GM12878 (cell line): ENCODE data around the gene VWA7. TPM values are rescaled to one million over a fixed set of nuclear protein-coding genes. Genes with fewer than 3 reads are reported as not detected.

Source experiments
- BACH1 ChIP-seq: fragments of 450-650 bp; IDR thresholded peaks from 2 replicates; pipeline ENCODE4 v1.6.1; 2017; ENCODE audit warnings: mild to moderate bottlenecking, borderline replicate concordance
- CHD1 ChIP-seq: IDR thresholded peaks from 2 replicates; pipeline ENCODE4 v1.6.1; 2012; ENCODE audit warnings: low read depth, low read length, improper control_type of control experiment
- EGR1 ChIP-seq, 2 experiments: IDR thresholded peaks; 1 replicate in 1 of 2; 2 replicates in 1 of 2; pipeline ENCODE4 v1.6.1; 2011 to 2012; ENCODE audit warnings: low read depth in 2 of 2, low read length in 2 of 2, borderline replicate concordance in 1 of 2, mild to moderate bottlenecking in 1 of 2, moderate library complexity in 1 of 2
- ETV6 ChIP-seq, 2 experiments: fragments of 450-650 bp in 1 of 2; IDR thresholded peaks in 1 of 2; conservative IDR thresholded peaks in 1 of 2; 2 replicates each; pipeline ENCODE4 v1.6.1; 2014; ENCODE audit warnings: antibody characterized with exemption in 1 of 2, borderline replicate concordance in 1 of 2, low read depth in 1 of 2, mild to moderate bottlenecking in 1 of 2, moderate library complexity in 1 of 2
- GATAD2B ChIP-seq: fragments of 450-650 bp; conservative IDR thresholded peaks from 2 replicates; pipeline ENCODE4 v1.6.1; 2017; ENCODE audit warnings: low read depth, mild to moderate bottlenecking, moderate library complexity
- JUNB ChIP-seq: IDR thresholded peaks from 2 replicates; pipeline ENCODE4 v1.6.1; 2016; ENCODE audit warnings: antibody characterized with exemption, mild to moderate bottlenecking
- NBN ChIP-seq: fragments of 450-650 bp; IDR thresholded peaks from 2 replicates; pipeline ENCODE4 v1.6.1; 2016
- NFYB ChIP-seq: IDR thresholded peaks from 2 replicates; pipeline ENCODE4 v1.6.1; 2011; ENCODE audit warnings: low read depth, mild to moderate bottlenecking, low read length, improper control_type of control experiment, moderate library complexity; ENCODE audit not compliant: insufficient read depth
- PAX5 ChIP-seq: IDR thresholded peaks from 2 replicates; pipeline ENCODE4 v1.6.1; 2011; ENCODE audit warnings: low read depth, low read length, borderline replicate concordance
- POLR2AphosphoS2 ChIP-seq: IDR thresholded peaks from 2 replicates; pipeline ENCODE4 v1.6.1; 2011; ENCODE audit warnings: low read depth, mild to moderate bottlenecking, low read length, improper control_type of control experiment, moderate library complexity
- STAT1 ChIP-seq: fragments of 450-650 bp; conservative IDR thresholded peaks from 2 replicates; pipeline ENCODE4 v1.6.1; 2014; ENCODE audit warnings: antibody characterized with exemption, mild to moderate bottlenecking
- TCF3 ChIP-seq: IDR thresholded peaks from 2 replicates; pipeline ENCODE4 v1.6.1; 2012; ENCODE audit warnings: low read depth, mild to moderate bottlenecking, low read length, borderline replicate concordance; ENCODE audit not compliant: insufficient read depth
- polyA plus RNA-seq, 11 experiments: library from polyadenylated mRNA; depleted of rRNA in 4 of 11; unstranded in 6 of 11; stranded (reverse) in 5 of 11; fragments of >200 nt; fragmentation: Nextera tagmentation in 4 of 11; fragmentation: Illumina TruSeq in 1 of 11; extraction: Ambion mirVana in 4 of 11; extraction: Trizol in 1 of 11; gene quantifications; 1 replicate in 1 of 11; 2 replicates in 10 of 11; pipeline versions ENCODE4 v1.2.1 to v1.2.3, GENCODE V29; 2011 to 2016; ENCODE audit warnings: inconsistent platforms in 2 of 11, missing spikeins in 2 of 11, low read depth in 1 of 11
- total RNA-seq, 4 experiments: library from RNA; depleted of rRNA in 3 of 4; stranded (reverse); fragments of >200 nt in 3 of 4; fragmentation: Illumina TruSeq in 1 of 4; extraction: Trizol in 1 of 4; gene quantifications; 2 replicates each; pipeline versions ENCODE4 v1.2.1 to v1.2.3, GENCODE V29; 2013 to 2021
- TF ChIP-seq, protein P1 (sequence below): IDR thresholded peaks from 2 replicates; pipeline ENCODE4 v1.6.1; 2011; ENCODE audit warnings: mild to moderate bottlenecking, low read depth, low read length, moderate library complexity; ENCODE audit not compliant: insufficient replicate concordance
- TF ChIP-seq, protein P2 (sequence below): fragments of 150-350 bp; IDR thresholded peaks from 2 replicates; pipeline ENCODE4 v1.6.1; 2014; ENCODE audit warnings: mild to moderate bottlenecking, low read depth, low read length
- TF ChIP-seq, protein P3 (sequence below): fragments of 450-650 bp; IDR thresholded peaks from 2 replicates; pipeline ENCODE4 v1.6.1; 2018; ENCODE audit warnings: mild to moderate bottlenecking, low read depth, moderate library complexity; ENCODE audit not compliant: partially characterized antibody
- TF ChIP-seq, protein P4 (sequence below): fragments of 450-650 bp; IDR thresholded peaks from 2 replicates; pipeline ENCODE4 v1.6.1; 2017; ENCODE audit warnings: low read depth, mild to moderate bottlenecking, moderate library complexity
- TF ChIP-seq, protein P5 (sequence below): IDR thresholded peaks from 2 replicates; pipeline ENCODE4 v1.6.1; 2012; ENCODE audit warnings: improper control_type of control experiment, low read depth, low read length; ENCODE audit not compliant: insufficient replicate concordance

The VWA7 gene
- total and polyA plus RNA-seq, 10 of the 15 experiments (the other 5 are each of a cell fraction or from before 2014, with no cell fraction given), result 0.11 to 3.1 (median 1.2) TPM; not detected in 1

DNA sequence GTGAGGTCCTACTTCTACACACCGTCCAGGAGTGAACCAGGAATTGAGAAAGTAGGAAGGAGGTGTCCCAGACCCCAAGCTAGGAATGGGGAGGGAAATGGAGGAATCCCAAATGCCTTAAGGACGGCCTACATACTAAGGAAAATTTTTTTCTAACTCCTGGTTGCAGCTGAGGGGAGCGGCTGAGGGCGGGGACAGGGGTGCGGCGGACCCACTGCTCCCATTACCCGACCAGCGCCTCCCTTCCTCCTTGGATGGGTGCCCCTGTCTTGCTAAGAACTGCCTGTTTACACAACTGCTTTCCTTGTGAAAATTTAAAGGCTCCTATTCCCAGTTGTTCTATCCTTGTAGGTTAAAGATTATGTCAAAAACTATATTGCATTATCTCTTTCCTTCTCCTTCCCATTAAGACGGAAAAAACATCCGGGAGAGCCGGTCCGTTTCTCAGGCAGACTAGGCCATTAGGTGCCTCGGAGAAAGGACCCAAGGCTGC lies 49.7 kb upstream of the VWA7 start (continued):
- TF ChIP-seq JUNB (no peak), PAX5 (no peak), POLR2AphosphoS2 (no peak), EGR1 (IDR thresholded peaks at IDR 0.05; ENCODE audit: borderline replicate concordance in 1 of 2, low read depth in 2 of 2, low read length in 2 of 2) (no peak), NBN (0 out of 2 replicates have a peak, but pooled peaks have one; percentile 16), ETV6 (conservative IDR thresholded peaks at IDR 0.05 in 1 of 2, IDR thresholded peaks at IDR 0.05 in 1 of 2; ENCODE audit: borderline replicate concordance in 1 of 2, low read depth in 1 of 2) (no peak), STAT1 (no peak), NFYB (no peak), BACH1 (no peak), TCF3 (no peak), CHD1 (no peak), GATAD2B (peak; percentile 31; the same call in 1 of the 2 replicates)
- TF ChIP-seq, protein P1, sequence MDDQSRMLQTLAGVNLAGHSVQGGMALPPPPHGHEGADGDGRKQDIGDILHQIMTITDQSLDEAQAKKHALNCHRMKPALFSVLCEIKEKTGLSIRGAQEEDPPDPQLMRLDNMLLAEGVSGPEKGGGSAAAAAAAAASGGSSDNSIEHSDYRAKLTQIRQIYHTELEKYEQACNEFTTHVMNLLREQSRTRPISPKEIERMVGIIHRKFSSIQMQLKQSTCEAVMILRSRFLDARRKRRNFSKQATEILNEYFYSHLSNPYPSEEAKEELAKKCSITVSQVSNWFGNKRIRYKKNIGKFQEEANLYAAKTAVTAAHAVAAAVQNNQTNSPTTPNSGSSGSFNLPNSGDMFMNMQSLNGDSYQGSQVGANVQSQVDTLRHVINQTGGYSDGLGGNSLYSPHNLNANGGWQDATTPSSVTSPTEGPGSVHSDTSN, result no peak
- TF ChIP-seq, protein P2, sequence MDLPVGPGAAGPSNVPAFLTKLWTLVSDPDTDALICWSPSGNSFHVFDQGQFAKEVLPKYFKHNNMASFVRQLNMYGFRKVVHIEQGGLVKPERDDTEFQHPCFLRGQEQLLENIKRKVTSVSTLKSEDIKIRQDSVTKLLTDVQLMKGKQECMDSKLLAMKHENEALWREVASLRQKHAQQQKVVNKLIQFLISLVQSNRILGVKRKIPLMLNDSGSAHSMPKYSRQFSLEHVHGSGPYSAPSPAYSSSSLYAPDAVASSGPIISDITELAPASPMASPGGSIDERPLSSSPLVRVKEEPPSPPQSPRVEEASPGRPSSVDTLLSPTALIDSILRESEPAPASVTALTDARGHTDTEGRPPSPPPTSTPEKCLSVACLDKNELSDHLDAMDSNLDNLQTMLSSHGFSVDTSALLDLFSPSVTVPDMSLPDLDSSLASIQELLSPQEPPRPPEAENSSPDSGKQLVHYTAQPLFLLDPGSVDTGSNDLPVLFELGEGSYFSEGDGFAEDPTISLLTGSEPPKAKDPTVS, result no peak
- TF ChIP-seq, protein P3, sequence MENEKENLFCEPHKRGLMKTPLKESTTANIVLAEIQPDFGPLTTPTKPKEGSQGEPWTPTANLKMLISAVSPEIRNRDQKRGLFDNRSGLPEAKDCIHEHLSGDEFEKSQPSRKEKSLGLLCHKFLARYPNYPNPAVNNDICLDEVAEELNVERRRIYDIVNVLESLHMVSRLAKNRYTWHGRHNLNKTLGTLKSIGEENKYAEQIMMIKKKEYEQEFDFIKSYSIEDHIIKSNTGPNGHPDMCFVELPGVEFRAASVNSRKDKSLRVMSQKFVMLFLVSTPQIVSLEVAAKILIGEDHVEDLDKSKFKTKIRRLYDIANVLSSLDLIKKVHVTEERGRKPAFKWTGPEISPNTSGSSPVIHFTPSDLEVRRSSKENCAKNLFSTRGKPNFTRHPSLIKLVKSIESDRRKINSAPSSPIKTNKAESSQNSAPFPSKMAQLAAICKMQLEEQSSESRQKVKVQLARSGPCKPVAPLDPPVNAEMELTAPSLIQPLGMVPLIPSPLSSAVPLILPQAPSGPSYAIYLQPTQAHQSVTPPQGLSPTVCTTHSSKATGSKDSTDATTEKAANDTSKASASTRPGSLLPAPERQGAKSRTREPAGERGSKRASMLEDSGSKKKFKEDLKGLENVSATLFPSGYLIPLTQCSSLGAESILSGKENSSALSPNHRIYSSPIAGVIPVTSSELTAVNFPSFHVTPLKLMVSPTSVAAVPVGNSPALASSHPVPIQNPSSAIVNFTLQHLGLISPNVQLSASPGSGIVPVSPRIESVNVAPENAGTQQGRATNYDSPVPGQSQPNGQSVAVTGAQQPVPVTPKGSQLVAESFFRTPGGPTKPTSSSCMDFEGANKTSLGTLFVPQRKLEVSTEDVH, result peak; percentile 31
- TF ChIP-seq, protein P4, sequence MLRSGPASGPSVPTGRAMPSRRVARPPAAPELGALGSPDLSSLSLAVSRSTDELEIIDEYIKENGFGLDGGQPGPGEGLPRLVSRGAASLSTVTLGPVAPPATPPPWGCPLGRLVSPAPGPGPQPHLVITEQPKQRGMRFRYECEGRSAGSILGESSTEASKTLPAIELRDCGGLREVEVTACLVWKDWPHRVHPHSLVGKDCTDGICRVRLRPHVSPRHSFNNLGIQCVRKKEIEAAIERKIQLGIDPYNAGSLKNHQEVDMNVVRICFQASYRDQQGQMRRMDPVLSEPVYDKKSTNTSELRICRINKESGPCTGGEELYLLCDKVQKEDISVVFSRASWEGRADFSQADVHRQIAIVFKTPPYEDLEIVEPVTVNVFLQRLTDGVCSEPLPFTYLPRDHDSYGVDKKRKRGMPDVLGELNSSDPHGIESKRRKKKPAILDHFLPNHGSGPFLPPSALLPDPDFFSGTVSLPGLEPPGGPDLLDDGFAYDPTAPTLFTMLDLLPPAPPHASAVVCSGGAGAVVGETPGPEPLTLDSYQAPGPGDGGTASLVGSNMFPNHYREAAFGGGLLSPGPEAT, result peak; percentile 70
- TF ChIP-seq, protein P5, sequence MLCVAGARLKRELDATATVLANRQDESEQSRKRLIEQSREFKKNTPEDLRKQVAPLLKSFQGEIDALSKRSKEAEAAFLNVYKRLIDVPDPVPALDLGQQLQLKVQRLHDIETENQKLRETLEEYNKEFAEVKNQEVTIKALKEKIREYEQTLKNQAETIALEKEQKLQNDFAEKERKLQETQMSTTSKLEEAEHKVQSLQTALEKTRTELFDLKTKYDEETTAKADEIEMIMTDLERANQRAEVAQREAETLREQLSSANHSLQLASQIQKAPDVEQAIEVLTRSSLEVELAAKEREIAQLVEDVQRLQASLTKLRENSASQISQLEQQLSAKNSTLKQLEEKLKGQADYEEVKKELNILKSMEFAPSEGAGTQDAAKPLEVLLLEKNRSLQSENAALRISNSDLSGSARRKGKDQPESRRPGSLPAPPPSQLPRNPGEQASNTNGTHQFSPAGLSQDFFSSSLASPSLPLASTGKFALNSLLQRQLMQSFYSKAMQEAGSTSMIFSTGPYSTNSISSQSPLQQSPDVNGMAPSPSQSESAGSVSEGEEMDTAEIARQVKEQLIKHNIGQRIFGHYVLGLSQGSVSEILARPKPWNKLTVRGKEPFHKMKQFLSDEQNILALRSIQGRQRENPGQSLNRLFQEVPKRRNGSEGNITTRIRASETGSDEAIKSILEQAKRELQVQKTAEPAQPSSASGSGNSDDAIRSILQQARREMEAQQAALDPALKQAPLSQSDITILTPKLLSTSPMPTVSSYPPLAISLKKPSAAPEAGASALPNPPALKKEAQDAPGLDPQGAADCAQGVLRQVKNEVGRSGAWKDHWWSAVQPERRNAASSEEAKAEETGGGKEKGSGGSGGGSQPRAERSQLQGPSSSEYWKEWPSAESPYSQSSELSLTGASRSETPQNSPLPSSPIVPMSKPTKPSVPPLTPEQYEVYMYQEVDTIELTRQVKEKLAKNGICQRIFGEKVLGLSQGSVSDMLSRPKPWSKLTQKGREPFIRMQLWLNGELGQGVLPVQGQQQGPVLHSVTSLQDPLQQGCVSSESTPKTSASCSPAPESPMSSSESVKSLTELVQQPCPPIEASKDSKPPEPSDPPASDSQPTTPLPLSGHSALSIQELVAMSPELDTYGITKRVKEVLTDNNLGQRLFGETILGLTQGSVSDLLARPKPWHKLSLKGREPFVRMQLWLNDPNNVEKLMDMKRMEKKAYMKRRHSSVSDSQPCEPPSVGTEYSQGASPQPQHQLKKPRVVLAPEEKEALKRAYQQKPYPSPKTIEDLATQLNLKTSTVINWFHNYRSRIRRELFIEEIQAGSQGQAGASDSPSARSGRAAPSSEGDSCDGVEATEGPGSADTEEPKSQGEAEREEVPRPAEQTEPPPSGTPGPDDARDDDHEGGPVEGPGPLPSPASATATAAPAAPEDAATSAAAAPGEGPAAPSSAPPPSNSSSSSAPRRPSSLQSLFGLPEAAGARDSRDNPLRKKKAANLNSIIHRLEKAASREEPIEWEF, result no peak
